GM18873 (cell line): Measurements from ENCODE around the gene TP53I11.

Source experiments
- ATAC-seq: cut with Tn5 transposase; IDR thresholded peaks from one replicate; pipeline ENCODE4 v1.9.1; 2021; ENCODE audit warnings: mild to moderate bottlenecking, moderate library complexity, moderate number of reproducible peaks; ENCODE audit not compliant: unreplicated experiment, low FRiP score

The TP53I11 gene

GRCh38 chr11:44917741-44918140 is 32.9 kb downstream of the TP53I11 start:
- ATAC-seq: no peak

GRCh38 chr11:44916801-44917385 is 33.8 kb downstream of the TP53I11 start:
- no peak for ATAC-seq

- no peak for ATAC-seq
Observed at GRCh38 chr11:44916331-44916730, 34.4 kb downstream of the TP53I11 start.

- no peak for ATAC-seq
Observed at GRCh38 chr11:44915621-44916020, 35.1 kb downstream of the TP53I11 start.

GRCh38 chr11:44915004-44915403 is 35.7 kb downstream of the TP53I11 start:
- ATAC-seq: no peak

GRCh38 chr11:44914105-44914504 is 36.6 kb downstream of the TP53I11 start:
- ATAC-seq: no peak

GRCh38 chr11:44913502-44913901 is 37.2 kb downstream of the TP53I11 start:
- no peak for ATAC-seq

- ATAC-seq: no peak
Observed at GRCh38 chr11:44912270-44912987, 38.3 kb downstream of the TP53I11 start.

GRCh38 chr11:44911029-44911814 is 39.5 kb downstream of the TP53I11 start:
- ATAC-seq: no peak

- no peak for ATAC-seq
Observed at GRCh38 chr11:44910591-44910990, 40.1 kb downstream of the TP53I11 start.

- no peak for ATAC-seq
Observed at GRCh38 chr11:44909557-44909956, 41.1 kb downstream of the TP53I11 start.

- ATAC-seq: no peak
Observed at GRCh38 chr11:44906649-44907048, 44.0 kb downstream of the TP53I11 start.

- ATAC-seq: no peak
Observed at GRCh38 chr11:44905131-44905866, 45.4 kb downstream of the TP53I11 start.

- no peak for ATAC-seq
Observed at GRCh38 chr11:44904261-44905020, 46.2 kb downstream of the TP53I11 start.

- no peak for ATAC-seq
Observed at GRCh38 chr11:44903518-44903917, 47.2 kb downstream of the TP53I11 start.

GRCh38 chr11:44903035-44903434 is 47.6 kb downstream of the TP53I11 start:
- ATAC-seq: no peak

- no peak for ATAC-seq
Observed at GRCh38 chr11:44901786-44902185, 48.9 kb downstream of the TP53I11 start.

GRCh38 chr11:44901120-44901633 is 49.5 kb downstream of the TP53I11 start:
- ATAC-seq: no peak

GRCh38 chr11:44899959-44900358 is 50.7 kb downstream of the TP53I11 start:
- no peak for ATAC-seq
